Right atrium auricular region (tissue), 2 donors: ENCODE results near the gene SIL1. TPM values are rescaled to one million over a fixed set of nuclear protein-coding genes. Genes with fewer than 3 reads are reported as not detected.

ENCODE experiments used
- DNase-seq: peaks from one replicate; pipeline ENCODE4 v3.0.0-alpha.2; 2019; ENCODE audit warnings: low spot score
- H3K27ac ChIP-seq, 2 donors: fragments of 200-600 bp; sonication (generic); 1 replicate in 1 of 2; 2 replicates in 1 of 2; pipeline ENCODE4 v1.5.1; 2016 to 2019
- H3K27me3 ChIP-seq, 2 donors: fragments of 200-600 bp; sonication (generic); one replicate each; pipeline versions ENCODE4 v1.5.1 to v1.6.0; 2017 to 2019
- H3K36me3 ChIP-seq: fragments of 200-600 bp; sonication (generic); one replicate; pipeline ENCODE4 v1.5.1; 2016
- H3K4me1 ChIP-seq, 2 donors: fragments of 200-600 bp; sonication (generic); one replicate each; pipeline versions ENCODE4 v1.5.1 to v1.6.0; 2017 to 2019
- H3K4me3 ChIP-seq, 2 donors: fragments of 200-600 bp; sonication (generic); 1 replicate in 1 of 2; 2 replicates in 1 of 2; pipeline ENCODE4 v1.5.1; 2017 to 2019; ENCODE audit warnings: mild to moderate bottlenecking in 1 of 2, moderate library complexity in 1 of 2
- H3K9me3 ChIP-seq, 2 donors: fragments of 200-600 bp; sonication (generic); one replicate each; pipeline ENCODE4 v1.5.1; 2019
- CTCF ChIP-seq, 2 donors: fragments of 200-600 bp; sonication (generic); IDR thresholded peaks; one replicate each; pipeline ENCODE4 v1.5.1; 2019; ENCODE audit warnings: antibody characterized with exemption in 2 of 2
- total RNA-seq, 2 donors: library from RNA; depleted of rRNA; stranded (reverse); fragments of >200 nt; gene quantifications; one replicate each; pipeline ENCODE4 v1.1.0, GENCODE V29; 2016

The SIL1 gene
- total RNA-seq, 2 donors from 2014 or later = 32.7 to 41.3 TPM

- DNase-seq = no peak
- Histone ChIP-seq H3K9me3 (no peaks in the 10 kb centered on the region), H3K4me1 (peaks cover 0 to 10% of the 10 kb centered on the region in 2 donors), H3K36me3 (no peaks in the 10 kb centered on the region), H3K4me3 (no peak overlapping the region), H3K27me3 (no peaks in the 10 kb centered on the region), H3K27ac (no peak overlapping the region)
- no peak for TF ChIP-seq CTCF (IDR thresholded peaks at IDR 0.05)
Observed at GRCh38 chr5:139094154-139095131, 103.7 kb downstream of the SIL1 start.

- Histone ChIP-seq H3K4me3 (no peak overlapping the region), H3K27me3 (no peaks in the 10 kb centered on the region), H3K9me3 (no peaks in the 10 kb centered on the region), H3K27ac (no peak overlapping the region), H3K36me3 (no peaks in the 10 kb centered on the region), H3K4me1 (peaks cover 0 to 10% of the 10 kb centered on the region in 2 donors)
- no peak for DNase-seq
- TF ChIP-seq CTCF (IDR thresholded peaks at IDR 0.05) = no peak
Observed at GRCh38 chr5:139092741-139093343, 105.3 kb downstream of the SIL1 start.

GRCh38 chr5:139091439-139092156 is 106.6 kb downstream of the SIL1 start:
- no peaks in the 10 kb centered on the region for H3K9me3 ChIP-seq
- H3K4me3 ChIP-seq = no peak overlapping the region
- TF ChIP-seq CTCF (IDR thresholded peaks at IDR 0.05) = peak; percentile 33 to 63
- no peak overlapping the region for H3K27ac ChIP-seq
- peaks cover 0 to 10% of the 10 kb centered on the region in 2 donors for H3K4me1 ChIP-seq
- no peaks in the 10 kb centered on the region for H3K36me3 ChIP-seq
- H3K27me3 ChIP-seq = no peaks in the 10 kb centered on the region
- DNase-seq = no peak

GRCh38 chr5:139090581-139090980 is 107.6 kb downstream of the SIL1 start:
- no peak for TF ChIP-seq CTCF (IDR thresholded peaks at IDR 0.05)
- no peaks in the 10 kb centered on the region for H3K36me3 ChIP-seq

GRCh38 chr5:139088024-139088423 is 110.1 kb downstream of the SIL1 start:
- DNase-seq = no peak
- no peak overlapping the region for H3K27ac ChIP-seq
- peaks cover 0 to 10% of the 10 kb centered on the region in 2 donors for H3K4me1 ChIP-seq
- no peaks in the 10 kb centered on the region for H3K9me3 ChIP-seq
- H3K36me3 ChIP-seq = no peaks in the 10 kb centered on the region
- H3K4me3 ChIP-seq = no peak overlapping the region
- TF ChIP-seq CTCF (IDR thresholded peaks at IDR 0.05) = no peak
- H3K27me3 ChIP-seq = no peaks in the 10 kb centered on the region

More at GRCh38 chr5:139090581-139090980, 107.6 kb downstream of the SIL1 start:
- Histone ChIP-seq H3K27me3 (no peaks in the 10 kb centered on the region), H3K4me1 (peaks cover 0 to 10% of the 10 kb centered on the region in 2 donors), H3K9me3 (no peaks in the 10 kb centered on the region), H3K4me3 (no peak overlapping the region), H3K27ac (no peak overlapping the region)
- DNase-seq = no peak
